HL-60 (cell line): ENCODE measurements around the gene BCAR3.

Experiments
- DNase-seq, 2 experiments: peaks; one replicate each; pipeline ENCODE4 v3.0.0-alpha.2; 2010 to 2020; ENCODE audit warnings: low read depth in 1 of 2, low spot score in 1 of 2
- H3K27ac ChIP-seq: fragments of 250-450 bp; sonication (Bioruptor Pico); replicated peaks from 2 replicates; pipeline ENCODE4 v1.5.1; 2020; ENCODE audit warnings: mild to moderate bottlenecking, moderate library complexity
- H3K27me3 ChIP-seq: fragments of 250-450 bp; sonication (Bioruptor Pico); 2 replicates; pipeline ENCODE4 v1.5.1; 2021; ENCODE audit warnings: mild to moderate bottlenecking, moderate library complexity; ENCODE audit not compliant: insufficient read depth, poor library complexity, severe bottlenecking
- H3K4me3 ChIP-seq: replicated peaks from 2 replicates; pipeline ENCODE4 v1.5.1; 2011; ENCODE audit warnings: mild to moderate bottlenecking, control low read depth, low read length; ENCODE audit not compliant: insufficient read depth
- CTCF ChIP-seq: IDR thresholded peaks from one replicate; pipeline ENCODE4 v1.5.1; 2011; ENCODE audit warnings: low read length, control low read depth, inconsistent platforms; ENCODE audit not compliant: insufficient read depth
- GABPA ChIP-seq: IDR thresholded peaks from 2 replicates; pipeline ENCODE4 v1.6.1; 2012; ENCODE audit warnings: low read depth
- POLR2AphosphoS5 ChIP-seq: IDR thresholded peaks from 2 replicates; pipeline ENCODE4 v1.6.1; 2012; ENCODE audit warnings: low read depth
- REST ChIP-seq: IDR thresholded peaks from 2 replicates; pipeline ENCODE4 v1.6.1; 2012; ENCODE audit warnings: low read depth; ENCODE audit not compliant: insufficient replicate concordance
- SPI1 ChIP-seq: IDR thresholded peaks from 2 replicates; pipeline ENCODE4 v1.6.1; 2012; ENCODE audit warnings: low read depth, mild to moderate bottlenecking, borderline replicate concordance

The BCAR3 gene

DNA sequence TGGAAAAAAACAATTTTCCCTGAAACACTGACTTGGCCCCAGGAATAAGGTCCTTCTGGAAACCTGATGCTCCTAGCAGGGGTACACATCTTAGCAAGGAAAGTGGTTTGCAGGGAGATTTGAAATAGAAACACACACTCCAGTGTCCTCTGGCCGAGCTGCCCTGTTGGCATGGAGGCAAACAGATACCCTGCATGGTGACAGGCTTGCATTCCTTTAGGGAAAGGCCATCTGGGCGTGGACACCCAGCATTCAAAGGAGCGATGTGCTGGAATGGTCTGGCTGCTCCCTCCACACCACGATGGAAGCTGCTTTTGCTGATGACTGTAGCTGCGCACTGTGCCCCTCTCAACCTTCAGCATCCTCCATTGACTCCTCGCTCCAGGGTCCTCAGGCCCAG lies 41.5 kb upstream of the BCAR3 start:
- peaks cover 2% of the 10 kb centered on the region for H3K27me3 ChIP-seq
- H3K27ac ChIP-seq = no peak overlapping the region
- H3K4me3 ChIP-seq = no peak overlapping the region
- no peak for DNase-seq
- no peak for TF ChIP-seq SPI1
- no peak for TF ChIP-seq REST
- TF ChIP-seq POLR2AphosphoS5 = no peak
- no peak for TF ChIP-seq CTCF
- TF ChIP-seq GABPA = no peak

- no peak for DNase-seq
- no peak overlapping the region for H3K27ac ChIP-seq
These were observed 40.7 kb upstream of the BCAR3 start for GRCh38 chr1:93722081-93723031.

More at GRCh38 chr1:93722081-93723031, 40.7 kb upstream of the BCAR3 start:
- Histone ChIP-seq H3K27me3 (no peaks in the 10 kb centered on the region), H3K4me3 (no peak overlapping the region)
- TF ChIP-seq GABPA (no peak), CTCF (no peak), POLR2AphosphoS5 (no peak), SPI1 (no peak), REST (no peak)
